Smooth muscle cell (in vitro differentiated cells): ENCODE data around the gene ZNF525. TPM values are rescaled to one million over a fixed set of nuclear protein-coding genes. Genes with fewer than 3 reads are reported as not detected.

Experiments
- DNase-seq: peaks from one replicate; lab custom pipeline; 2025; ENCODE audit not compliant: unreplicated experiment; lab: John Stamatoyannopoulos, UW
- H2AFZ ChIP-seq: fragments of 200-600 bp; sonication (generic); 2 replicates; pipeline ENCODE4 v1.6.0; 2016; ENCODE audit warnings: antibody characterized with exemption, low read depth, mild to moderate bottlenecking
- H3F3A ChIP-seq: fragments of 200-600 bp; sonication (generic); 2 replicates; pipeline ENCODE4 v1.6.0; 2017; ENCODE audit warnings: antibody characterized with exemption, low read depth
- H3K27ac ChIP-seq: fragments of 200-600 bp; sonication (generic); 2 replicates; pipeline ENCODE4 v1.5.1; 2016; ENCODE audit warnings: low read depth, mild to moderate bottlenecking
- H3K27me3 ChIP-seq: fragments of 200-600 bp; sonication (generic); 2 replicates; pipeline ENCODE4 v1.6.1; 2016; ENCODE audit warnings: low read depth, mild to moderate bottlenecking
- H3K36me3 ChIP-seq: fragments of 200-600 bp; sonication (generic); 2 replicates; pipeline ENCODE4 v1.5.1; 2016; ENCODE audit warnings: low read depth
- H3K4me1 ChIP-seq: fragments of 200-600 bp; sonication (generic); 2 replicates; pipeline ENCODE4 v1.5.1; 2016; ENCODE audit warnings: low read depth
- H3K4me2 ChIP-seq: fragments of 200-600 bp; sonication (generic); 2 replicates; pipeline ENCODE4 v1.6.0; 2016; ENCODE audit warnings: mild to moderate bottlenecking
- H3K4me3 ChIP-seq: fragments of 200-600 bp; sonication (generic); 2 replicates; pipeline ENCODE4 v1.5.1; 2016; ENCODE audit warnings: mild to moderate bottlenecking
- H3K79me2 ChIP-seq: fragments of 200-600 bp; sonication (generic); 2 replicates; pipeline ENCODE4 v1.6.0; 2016; ENCODE audit warnings: low read depth, mild to moderate bottlenecking
- H3K9ac ChIP-seq: fragments of 200-600 bp; sonication (generic); 2 replicates; pipeline ENCODE4 v1.6.0; 2016; ENCODE audit warnings: low read depth
- H3K9me3 ChIP-seq: fragments of 200-600 bp; sonication (generic); replicated peaks from 2 replicates; pipeline ENCODE4 v1.5.1; 2016; ENCODE audit warnings: low read depth
- H4K20me1 ChIP-seq: fragments of 200-600 bp; sonication (generic); 2 replicates; pipeline ENCODE4 v1.6.0; 2016; ENCODE audit warnings: low read depth
- WGBS: methylation state at CpG from one replicate; pipeline ENCODE4 v1.1.7; 2016; ENCODE audit warnings: low lambda C conversion rate; 5-methylcytosine and 5-hydroxymethylcytosine counted together
- polyA plus RNA-seq: library from polyadenylated mRNA; unstranded; fragments of >200 nt; fragmentation: Nextera tagmentation; extraction: Ambion mirVana; gene quantifications from 2 replicates; pipeline ENCODE4 v1.2.1, GENCODE V29; 2016
- total RNA-seq: library from RNA; depleted of rRNA; stranded (reverse); fragments of >200 nt; gene quantifications from 2 replicates; pipeline ENCODE4 v1.2.3, GENCODE V29; 2014
- TF ChIP-seq, protein P1 (sequence below): fragments of 200-600 bp; sonication (generic); IDR thresholded peaks from 2 replicates; pipeline ENCODE4 v1.5.1; 2017; ENCODE audit warnings: borderline replicate concordance, mild to moderate bottlenecking, antibody characterized with exemption; ENCODE audit not compliant: insufficient read depth, poor library complexity, severe bottlenecking

Gene ZNF525
- total and polyA plus RNA-seq, 2 experiments from 2014 or later, result 1.4 to 11.7 TPM

DNA sequence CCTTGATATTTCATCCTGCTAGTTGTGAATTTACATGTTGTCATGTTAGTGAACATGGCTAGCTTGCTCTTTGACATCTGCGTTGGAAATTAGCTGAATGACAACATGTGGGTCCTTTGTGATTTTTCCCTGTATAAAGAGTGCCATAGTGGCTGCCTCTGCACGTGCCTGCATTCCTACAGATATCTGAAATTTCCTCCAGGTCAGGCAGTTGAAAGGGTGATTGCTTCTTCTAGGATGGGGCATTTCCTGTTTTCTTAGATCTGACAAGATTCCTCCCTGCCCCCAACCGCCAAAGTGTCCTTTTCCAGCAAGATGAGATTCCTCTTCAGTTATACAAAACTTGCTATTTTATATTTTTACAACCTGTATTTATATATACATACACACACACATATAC is 8.8 kb downstream of the ZNF525 start:
- Histone ChIP-seq H3F3A (no peaks in the 10 kb centered on the region), H3K9ac (no peak overlapping the region), H3K36me3 (peaks cover 17% of the 10 kb centered on the region), H3K4me3 (no peak overlapping the region), H3K4me1 (no peaks in the 10 kb centered on the region), H3K4me2 (no peak overlapping the region), H3K27ac (no peak overlapping the region), H3K9me3 (no peaks in the 10 kb centered on the region), H4K20me1 (no peaks in the 10 kb centered on the region), H3K79me2 (peaks cover 1% of the 10 kb centered on the region), H3K27me3 (no peaks in the 10 kb centered on the region), H2AFZ (no peak overlapping the region)
- no peak for DNase-seq
- WGBS, result 63% methylated on average over 3 of the region's 3 CpGs
- TF ChIP-seq, protein P1, sequence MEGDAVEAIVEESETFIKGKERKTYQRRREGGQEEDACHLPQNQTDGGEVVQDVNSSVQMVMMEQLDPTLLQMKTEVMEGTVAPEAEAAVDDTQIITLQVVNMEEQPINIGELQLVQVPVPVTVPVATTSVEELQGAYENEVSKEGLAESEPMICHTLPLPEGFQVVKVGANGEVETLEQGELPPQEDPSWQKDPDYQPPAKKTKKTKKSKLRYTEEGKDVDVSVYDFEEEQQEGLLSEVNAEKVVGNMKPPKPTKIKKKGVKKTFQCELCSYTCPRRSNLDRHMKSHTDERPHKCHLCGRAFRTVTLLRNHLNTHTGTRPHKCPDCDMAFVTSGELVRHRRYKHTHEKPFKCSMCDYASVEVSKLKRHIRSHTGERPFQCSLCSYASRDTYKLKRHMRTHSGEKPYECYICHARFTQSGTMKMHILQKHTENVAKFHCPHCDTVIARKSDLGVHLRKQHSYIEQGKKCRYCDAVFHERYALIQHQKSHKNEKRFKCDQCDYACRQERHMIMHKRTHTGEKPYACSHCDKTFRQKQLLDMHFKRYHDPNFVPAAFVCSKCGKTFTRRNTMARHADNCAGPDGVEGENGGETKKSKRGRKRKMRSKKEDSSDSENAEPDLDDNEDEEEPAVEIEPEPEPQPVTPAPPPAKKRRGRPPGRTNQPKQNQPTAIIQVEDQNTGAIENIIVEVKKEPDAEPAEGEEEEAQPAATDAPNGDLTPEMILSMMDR, result no peak

DNA sequence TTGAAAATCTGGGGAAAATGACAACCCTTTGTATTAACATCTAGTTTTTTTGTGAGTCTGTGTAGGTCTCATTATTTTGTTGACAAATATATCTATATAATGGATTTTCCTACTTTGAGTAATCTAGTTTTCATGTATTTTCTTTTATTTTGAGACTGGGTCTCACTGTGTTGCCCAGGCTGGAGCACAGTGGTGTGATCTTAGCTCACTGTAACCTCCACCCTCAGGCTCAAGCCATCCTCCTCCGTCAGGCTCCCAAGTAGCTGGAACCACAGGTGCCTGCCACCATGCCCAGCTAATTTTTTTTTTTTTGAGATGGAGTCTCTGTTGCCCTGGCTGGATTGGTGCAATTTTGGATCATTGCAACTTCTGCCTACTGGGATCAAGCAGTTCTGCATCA is 9.2 kb downstream of the ZNF525 start:
- Histone ChIP-seq H3K4me2 (no peak overlapping the region), H3K9me3 (no peaks in the 10 kb centered on the region)
- 100% methylated on average over 1 of the region's 1 CpG for WGBS

DNA sequence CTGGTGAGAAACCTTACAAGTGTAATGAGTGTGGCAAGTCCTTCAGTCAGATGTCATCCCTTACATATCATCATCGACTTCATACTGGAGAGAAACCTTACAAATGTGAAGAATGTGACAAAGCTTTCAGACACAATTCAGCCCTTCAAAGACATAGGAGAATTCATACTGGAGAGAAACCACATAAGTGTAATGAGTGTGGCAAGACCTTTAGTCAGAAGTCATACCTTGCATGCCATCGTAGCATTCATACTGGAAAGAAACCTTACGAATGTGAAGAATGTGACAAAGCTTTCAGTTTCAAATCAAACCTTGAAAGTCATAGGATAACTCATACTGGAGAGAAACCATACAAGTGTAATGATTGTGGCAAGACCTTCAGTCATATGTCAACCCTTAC is 15.9 kb downstream of the ZNF525 start:
- no peaks in the 10 kb centered on the region for H4K20me1 ChIP-seq

More for the DNA sequence above, 9.2 kb downstream of the ZNF525 start:
- Histone ChIP-seq H3K27ac (no peak overlapping the region), H3K27me3 (no peaks in the 10 kb centered on the region), H3K79me2 (no peaks in the 10 kb centered on the region), H3K4me1 (no peaks in the 10 kb centered on the region), H4K20me1 (no peaks in the 10 kb centered on the region), H2AFZ (no peak overlapping the region), H3K4me3 (no peak overlapping the region), H3F3A (no peaks in the 10 kb centered on the region), H3K9ac (no peak overlapping the region), H3K36me3 (peaks cover 19% of the 10 kb centered on the region)
- TF ChIP-seq, protein P1, result no peak
- no peak for DNase-seq

DNA sequence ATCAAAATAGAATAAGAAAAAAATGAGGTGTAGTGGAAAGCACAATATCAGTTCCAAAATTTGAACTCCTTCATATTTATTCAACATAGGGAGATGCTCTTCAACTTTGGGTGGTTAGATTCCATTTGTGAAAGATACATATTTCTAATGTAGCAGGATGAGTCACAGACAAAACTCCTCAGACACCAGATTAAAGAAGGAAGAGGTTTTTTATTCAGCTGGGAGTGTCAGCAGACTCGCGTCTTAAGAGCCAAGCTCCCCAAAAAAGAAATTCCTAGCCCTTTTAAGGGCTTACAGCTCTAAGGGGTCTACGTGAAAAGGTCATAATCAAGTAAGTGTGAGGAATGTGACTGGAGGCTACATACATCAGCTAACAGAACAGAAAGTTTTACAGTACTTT is 22.7 kb downstream of the ZNF525 start:
- H3K27ac ChIP-seq, result no peak overlapping the region
- no peaks in the 10 kb centered on the region for H4K20me1 ChIP-seq
- DNase-seq, result no peak
- H3K9me3 ChIP-seq, result peaks cover 12% of the 10 kb centered on the region
- TF ChIP-seq, protein P1, result no peak
- H2AFZ ChIP-seq, result no peak overlapping the region
- H3K4me1 ChIP-seq, result no peaks in the 10 kb centered on the region
- H3K9ac ChIP-seq, result no peak overlapping the region
- peak overlapping the region; percentile 59 for H3K4me2 ChIP-seq
- no peaks in the 10 kb centered on the region for H3K79me2 ChIP-seq
- H3K27me3 ChIP-seq, result no peaks in the 10 kb centered on the region
- H3K4me3 ChIP-seq, result no peak overlapping the region
- 33% methylated on average over 3 of the region's 3 CpGs for WGBS
- no peaks in the 10 kb centered on the region for H3F3A ChIP-seq
- H3K36me3 ChIP-seq, result peaks cover 17% of the 10 kb centered on the region

More for the DNA sequence above, 15.9 kb downstream of the ZNF525 start:
- WGBS, result 100% methylated on average over 3 of the region's 3 CpGs
- H3K36me3 ChIP-seq, result peaks cover 60% of the 10 kb centered on the region
- no peak overlapping the region for H3K9ac ChIP-seq
- H3K27me3 ChIP-seq, result no peaks in the 10 kb centered on the region
- no peak overlapping the region for H3K27ac ChIP-seq
- H3F3A ChIP-seq, result no peaks in the 10 kb centered on the region
- H3K4me1 ChIP-seq, result no peaks in the 10 kb centered on the region
- DNase-seq, result no peak
- TF ChIP-seq, protein P1, result no peak
- H2AFZ ChIP-seq, result no peak overlapping the region
- H3K4me3 ChIP-seq, result no peak overlapping the region
- no peaks in the 10 kb centered on the region for H3K79me2 ChIP-seq
- H3K9me3 ChIP-seq, result peaks cover 40% of the 10 kb centered on the region
- H3K4me2 ChIP-seq, result no peak overlapping the region
